Fibroblast of peridontal ligament (primary cell): ENCODE data around the gene GATD1.

Experiments used
- DNase-seq: peaks from one replicate; pipeline ENCODE4 v3.0.0-alpha.2; 2010; ENCODE audit errors: extremely low read depth

The GATD1 gene

DNA sequence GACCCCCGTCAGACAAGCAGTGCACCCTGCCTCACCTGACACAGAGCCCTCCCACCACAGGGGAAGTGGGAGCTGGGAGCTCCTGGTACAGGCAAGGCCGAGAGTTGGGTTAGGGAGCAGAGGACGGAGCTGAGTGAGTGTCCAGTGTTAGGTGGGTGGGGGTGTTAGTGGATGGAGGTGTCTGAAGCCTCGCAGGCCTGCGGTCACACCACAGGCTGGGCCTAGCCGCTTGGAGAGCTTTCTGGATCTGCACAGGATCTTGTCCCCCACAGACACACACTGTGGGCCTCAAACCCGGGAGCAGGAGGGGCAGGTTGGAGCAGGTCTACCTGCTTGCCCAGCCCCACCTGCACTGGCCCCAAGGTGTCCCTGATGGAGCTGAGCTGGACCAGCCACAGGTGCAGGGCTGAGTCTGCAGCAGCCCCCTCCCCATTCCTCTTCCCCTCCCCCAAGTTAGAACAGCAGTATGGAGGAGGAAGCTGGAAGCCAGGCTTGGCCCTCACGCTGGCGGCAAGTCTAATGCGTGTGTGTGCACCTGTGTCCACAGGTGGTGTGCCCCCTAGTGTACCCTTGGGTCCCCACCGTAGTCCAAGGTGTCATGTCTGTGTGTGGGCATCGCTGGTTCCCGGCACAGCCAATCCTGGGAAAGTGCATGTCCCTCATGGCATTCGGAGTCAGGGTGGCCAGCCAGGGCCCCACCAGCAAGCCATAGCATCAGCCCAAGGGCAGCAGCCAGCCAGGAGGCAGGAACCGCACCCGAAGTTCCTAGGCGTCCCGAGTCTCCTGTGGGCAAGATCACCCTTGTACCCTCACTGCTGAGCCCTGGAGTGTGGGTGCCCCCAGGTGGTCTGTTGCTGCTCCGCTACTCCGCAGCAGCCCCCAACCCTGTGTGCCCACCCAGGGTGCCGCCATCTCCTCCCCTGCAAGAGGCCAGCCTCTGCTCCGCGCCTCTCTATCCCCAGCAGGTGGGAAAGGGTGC lies 2.0 kb upstream of the GATD1 start:
- no peak for DNase-seq

DNA sequence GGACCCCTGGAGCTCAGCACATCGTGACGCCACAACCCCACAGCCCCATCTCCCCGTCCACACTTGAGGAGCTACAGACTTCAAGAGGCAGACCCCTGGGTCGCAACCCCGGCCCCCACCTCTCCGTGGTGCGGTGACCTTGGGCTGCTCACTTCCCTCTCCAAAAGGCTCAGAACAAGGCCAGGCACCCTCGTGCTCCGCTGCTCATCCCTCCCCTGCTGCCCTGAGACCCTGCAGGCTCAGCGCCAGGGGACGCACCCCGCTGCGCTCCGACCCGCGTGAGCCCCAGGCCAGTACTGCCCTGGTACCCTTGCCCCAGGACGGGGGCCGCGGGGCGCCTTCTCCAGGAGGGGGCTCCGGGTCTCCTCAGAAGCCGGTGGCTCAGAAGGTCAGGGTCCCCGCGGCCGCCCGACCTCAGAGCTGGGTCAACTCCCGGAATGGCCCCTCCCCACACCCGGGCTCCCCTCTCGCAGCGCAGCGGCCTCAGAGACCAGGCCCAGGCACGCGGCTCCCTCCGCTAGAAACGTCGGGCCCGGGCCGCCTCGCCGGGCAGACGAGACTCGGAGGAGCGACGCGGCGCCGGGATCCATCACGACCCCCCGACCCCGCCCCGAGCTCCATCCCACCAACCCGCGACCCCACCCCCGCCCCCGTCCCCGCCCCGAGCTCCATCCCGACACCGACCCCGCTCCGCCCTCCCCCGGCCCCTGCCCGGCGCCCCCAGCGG lies 563 bp downstream of the GATD1 start:
- DNase-seq = no peak

DNA sequence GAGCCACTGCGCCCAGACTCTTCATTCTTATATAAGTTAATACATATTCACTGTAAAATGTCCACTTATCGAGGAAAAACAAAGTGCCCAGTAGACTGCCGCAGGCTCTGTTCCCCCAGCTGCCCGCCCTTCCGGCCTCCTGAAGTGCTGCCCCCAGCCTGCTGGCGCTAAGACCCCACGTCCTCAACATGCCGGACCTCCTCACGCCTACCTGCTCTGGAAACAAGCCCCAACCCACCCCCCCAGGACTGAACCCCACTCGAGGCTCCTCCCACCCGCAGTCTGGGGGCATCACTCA lies 1.1 kb downstream of the GATD1 start:
- DNase-seq = no peak

DNA sequence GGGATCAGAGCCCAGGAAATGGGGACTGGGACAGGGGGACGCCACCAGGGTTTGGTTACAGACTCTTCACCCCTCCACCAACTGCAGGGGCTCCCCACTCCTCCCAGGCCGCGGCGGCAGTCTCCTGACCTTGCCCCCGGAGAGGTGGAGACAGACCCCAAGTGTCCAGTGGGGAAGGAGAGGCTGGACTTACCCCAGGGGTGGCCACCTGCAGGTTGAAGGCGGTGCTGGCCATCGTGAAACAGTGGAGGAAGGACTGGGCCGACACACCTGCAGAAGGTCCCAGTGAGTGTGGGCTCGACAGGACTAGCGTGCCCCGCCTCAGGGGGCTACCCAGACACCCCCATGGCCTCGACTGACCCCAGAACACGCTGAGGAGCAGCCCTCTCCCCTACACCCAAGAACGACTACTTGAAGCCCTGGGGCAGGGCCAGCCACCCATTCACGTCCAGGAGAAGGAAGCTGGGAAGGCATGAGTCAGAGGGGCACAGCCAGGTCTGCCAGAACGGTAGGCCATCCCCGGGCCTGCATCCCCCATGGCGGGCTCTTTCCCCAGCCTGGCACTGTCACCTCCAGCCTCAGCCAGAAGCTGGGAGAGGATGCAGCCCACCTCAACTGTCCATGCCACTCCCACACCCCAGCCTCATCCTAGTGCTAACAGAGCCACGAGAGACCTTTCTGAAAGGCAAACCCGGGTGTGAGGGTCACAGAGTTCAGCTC lies 2.3 kb downstream of the GATD1 start:
- DNase-seq = no peak

DNA sequence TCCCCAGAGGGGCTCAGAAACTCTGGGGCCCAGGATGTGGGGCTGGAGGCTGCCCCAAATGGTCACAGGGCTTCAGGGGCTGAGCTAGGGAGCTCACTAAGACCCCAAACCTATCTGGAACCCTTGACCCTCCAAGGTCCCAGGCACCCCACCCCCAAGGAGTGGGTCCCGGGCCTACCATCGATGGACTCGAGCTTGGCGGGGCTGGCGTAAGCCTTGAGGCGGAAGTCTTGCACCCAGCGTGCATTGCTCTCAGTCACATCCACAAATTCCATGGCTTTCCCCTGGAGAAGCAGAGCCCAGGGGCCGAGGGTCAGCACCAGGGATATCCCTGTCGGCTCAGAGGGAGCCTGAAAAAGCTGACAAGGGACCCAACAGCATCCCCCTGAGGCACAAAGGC lies 3.5 kb downstream of the GATD1 start:
- no peak for DNase-seq

DNA sequence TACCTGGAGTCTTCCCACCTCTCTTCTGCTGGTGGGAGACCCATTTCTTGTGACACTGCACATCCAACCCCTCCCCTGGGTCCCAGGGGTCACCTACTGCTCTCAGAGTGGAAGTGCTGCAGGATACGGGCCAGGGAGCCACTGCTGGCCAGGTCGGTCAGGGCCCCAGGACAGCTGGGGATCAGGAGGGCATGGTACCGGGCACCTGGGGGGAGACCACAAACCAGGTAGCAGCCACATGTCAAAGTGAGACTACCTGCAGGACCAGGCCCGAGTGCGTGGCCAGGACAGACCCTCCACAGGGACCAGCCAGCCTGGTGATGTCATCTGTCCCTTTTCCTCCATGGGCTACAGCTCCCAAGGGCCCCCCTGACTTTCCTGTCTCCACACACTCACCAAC lies 3.9 kb downstream of the GATD1 start:
- no peak for DNase-seq

DNA sequence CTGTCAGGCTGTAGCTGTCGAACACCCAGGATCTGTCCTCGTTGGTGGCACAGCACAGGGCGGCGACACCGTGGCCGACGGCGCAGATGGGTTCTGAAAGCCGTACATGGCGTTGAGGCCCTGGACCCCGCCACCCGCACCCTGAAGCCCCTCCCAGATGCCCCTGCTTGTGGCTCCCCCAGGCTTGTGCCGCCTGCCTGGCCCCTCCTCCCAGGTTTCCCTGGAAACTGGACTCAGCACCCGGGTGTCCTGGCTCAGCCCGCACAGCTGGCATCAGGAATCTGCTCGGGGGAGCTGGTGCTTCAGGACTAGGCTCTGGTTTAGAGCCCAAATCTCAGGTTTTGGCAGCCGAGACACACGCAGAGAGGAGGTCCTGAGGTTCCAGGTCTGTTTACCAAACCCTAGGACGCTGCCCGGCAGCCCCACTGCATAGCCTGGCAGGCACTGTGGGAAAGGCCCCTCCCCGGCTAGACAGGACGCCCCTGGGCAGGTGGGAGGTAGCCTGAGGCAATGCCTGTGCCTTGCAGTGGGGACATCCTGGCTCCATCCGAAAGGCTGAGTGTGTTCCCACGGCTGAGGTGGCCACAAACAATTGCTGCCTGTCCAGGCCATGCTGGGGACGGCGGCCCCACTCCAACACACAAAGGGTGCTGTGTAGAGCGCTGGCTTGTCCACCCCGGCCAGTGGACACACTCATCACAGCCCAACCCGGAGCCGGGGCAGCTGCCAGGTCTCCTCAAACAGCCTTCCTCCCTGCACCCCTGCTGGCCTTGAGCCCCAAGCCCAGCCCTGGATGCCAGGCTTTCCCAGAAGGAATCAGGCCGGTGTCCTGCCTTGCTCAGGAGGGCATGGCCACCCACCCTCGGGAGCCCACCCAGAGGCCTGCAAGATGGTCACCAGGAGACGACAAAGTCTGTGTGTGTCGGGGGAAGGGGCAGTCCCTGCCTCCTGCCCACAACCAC lies 4.6 kb downstream of the GATD1 start:
- no peak for DNase-seq

DNA sequence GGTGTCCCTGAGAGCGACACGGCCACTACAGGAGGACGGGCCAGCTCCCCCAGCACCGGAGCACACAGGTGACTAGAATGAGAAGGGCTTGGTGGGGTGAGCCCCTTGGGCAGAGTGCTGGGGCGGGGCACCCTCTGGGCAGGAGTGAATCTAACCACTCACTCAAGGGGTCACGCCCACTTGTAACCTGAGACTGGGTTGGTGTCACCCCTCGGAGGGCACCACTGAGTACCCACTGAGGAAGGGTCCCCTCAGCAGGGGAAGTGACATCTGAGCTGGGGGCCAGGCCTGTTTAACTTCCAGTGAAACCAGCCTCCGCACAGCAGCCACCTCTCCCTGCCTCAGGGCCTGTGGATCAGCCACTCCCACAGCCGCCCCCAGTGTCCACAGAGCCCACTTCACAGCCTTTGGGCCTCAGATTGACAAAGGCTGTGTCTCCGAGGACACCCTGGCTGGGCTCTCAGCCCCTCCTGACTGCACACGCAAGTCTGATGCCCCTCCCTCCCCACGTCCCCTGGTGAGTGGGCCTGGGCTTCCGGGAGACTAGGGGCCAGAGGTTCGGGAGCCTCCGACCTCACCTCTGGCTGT lies 5.6 kb downstream of the GATD1 start:
- DNase-seq = no peak

DNA sequence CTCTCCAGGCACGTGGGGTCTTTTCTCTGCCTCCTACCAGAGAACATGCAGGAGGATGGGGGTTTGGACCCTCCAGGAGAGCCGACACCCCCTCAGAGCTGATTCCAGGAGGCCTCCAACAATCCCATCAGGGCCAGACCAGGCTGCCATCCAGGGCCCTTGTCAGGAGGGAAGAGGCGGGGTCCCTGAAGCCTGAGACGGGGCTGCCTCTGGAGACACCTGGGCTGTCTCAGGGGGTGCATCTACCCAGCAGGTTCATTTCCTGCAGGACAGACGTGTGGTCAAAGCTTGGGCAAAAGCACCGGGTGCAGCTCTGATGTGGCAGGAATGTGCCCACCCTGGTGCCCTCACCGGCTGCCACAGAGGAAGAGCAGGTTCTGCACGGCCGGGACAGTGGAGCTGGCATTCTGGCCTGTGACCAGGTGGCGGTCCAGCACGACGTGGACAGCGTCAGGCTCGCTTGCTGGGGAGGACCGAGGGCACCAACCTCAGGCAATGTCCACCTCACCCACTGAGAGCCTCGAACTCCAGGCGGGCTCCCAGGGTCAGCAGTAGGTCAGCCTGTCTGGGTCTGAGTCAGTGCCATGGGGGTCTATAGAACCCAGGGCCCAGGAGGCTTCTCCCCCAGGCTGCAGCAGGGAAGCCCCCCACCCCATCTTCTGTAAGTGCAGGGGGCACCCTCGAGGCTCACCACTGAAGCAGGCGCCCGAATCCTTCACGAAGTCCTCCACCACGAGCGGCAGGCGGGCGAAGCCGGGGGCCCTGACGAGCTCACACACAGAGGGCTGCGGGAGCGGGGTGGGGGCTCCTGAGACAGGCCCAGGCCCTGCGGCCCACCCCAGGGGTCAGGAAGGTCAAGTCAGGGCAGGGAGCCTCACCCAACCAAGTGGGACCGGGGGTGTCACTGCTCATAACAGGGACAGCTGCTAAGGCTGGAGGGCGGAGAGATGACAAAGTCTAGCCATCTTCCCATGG lies 6.4 kb downstream of the GATD1 start:
- no peak for DNase-seq

DNA sequence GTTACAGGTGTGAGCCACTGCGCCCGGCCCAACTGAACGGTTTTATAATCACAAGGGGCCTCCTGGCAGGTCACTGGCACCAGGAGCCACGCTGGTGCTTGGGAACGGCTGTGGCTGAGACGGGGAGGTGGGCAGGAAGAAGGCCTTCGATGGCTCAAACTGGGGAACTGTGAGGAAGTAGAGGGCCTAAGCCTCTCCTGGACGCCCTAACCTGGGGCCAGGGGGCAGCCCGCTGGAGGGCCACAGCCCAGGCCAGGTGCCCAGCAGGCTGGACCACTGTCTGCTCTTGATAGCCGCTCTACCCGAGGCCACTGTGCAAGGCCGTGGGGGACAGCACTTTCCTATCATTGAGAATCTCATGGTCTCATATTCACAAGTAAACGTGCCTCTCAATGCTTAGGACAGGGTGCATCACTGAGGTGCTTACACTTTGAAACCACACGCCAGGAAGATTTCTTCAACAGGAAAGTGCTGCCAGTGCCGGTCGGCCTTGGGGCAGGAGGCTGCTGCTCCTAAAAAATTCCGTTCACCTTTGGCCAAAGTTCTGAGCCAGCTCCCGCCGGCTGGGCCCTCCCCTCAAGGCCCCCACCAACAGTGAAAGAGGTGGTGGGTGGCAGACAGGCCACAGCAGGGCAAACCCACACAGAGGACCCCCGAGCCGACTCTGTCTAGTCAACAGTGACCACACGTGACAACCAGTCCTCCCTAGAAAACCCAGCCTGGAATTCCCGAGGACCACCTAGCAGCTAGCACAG lies 7.2 kb downstream of the GATD1 start:
- no peak for DNase-seq

DNA sequence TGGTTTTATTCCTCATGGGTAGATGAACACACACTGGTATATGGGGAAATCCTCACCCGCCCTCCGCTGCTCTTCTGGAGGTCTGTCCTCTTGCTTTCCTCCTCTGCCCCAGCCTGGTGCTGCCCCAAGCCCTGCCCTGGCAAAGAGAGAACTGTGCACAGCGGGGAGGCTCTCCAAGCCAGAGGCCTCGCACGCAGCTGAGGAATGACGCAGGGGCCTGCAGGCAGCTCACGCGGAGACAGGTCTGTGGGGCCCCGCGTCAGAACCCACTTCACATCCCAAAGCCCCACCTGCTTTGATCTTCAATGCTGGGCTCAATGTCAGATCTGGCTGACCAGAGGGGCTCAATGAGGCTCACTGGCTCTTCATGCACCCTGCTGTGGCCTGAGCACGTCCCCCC lies 10.0 kb downstream of the GATD1 start:
- no peak for DNase-seq

DNA sequence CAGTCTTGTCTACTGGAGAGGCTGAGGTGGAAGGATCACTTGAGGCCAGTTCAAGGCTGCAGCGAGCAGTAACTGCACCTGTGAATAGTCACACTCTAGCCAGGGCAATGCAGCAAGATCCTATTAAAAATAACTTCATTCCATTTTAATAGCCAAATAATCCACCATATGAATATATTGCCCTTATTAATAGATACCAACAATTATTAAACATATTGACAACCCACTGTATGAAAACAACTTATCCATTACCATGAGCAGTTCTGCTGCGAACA lies 10.4 kb downstream of the GATD1 start:
- no peak for DNase-seq

DNA sequence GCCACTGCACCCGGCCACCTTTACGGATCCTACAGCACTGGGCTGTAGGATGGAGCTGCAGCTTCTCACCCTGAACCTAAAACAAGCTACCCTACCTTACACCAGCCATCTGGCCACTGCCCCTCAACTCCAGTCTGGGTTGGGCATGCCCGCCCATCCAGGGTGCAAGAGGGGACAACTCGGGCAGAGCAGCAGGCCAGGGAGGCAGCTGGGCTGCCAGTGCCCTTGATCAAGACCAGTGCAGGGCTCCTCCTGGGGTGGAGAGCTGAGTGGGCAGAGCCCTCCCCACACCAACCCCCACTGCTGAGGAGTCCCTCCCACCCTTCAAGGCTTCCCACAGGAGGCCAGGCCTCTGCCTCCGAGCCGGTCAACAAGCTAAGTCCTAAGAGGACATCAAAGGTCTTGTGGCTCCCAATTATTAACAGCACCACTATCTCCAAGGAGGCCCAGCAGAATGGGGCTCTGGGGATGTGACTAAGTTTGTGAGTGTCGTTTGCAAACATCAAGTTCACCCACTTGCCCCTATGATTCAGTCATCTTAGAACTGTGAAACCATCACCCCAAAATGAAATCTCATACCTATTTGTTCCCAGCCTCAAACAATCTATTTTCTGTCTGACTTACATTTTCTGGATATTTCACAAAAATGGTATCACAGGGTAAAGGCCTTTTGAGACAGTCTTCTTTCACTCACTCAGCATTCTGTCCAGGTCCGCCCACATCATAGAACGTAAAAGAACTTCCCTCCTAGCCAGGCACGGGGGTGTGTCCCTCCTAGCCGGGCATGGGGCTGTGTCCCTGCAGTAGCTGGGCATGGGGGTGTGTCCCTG lies 11.0 kb downstream of the GATD1 start:
- no peak for DNase-seq

DNA sequence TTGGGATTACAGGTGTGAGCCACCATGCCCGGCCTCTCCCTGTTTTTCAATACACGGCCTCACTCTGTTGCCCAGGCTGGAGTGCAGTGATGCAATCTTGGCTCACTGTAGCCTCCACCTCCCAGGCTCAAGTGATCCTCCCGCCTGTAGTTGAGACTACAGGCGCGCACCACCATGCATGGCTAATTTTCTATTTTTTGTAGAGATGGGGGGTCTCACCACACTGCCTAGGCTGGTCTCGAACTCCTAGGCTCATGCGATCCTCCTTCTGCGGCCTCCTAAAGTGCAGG lies 11.5 kb downstream of the GATD1 start:
- DNase-seq = no peak

DNA sequence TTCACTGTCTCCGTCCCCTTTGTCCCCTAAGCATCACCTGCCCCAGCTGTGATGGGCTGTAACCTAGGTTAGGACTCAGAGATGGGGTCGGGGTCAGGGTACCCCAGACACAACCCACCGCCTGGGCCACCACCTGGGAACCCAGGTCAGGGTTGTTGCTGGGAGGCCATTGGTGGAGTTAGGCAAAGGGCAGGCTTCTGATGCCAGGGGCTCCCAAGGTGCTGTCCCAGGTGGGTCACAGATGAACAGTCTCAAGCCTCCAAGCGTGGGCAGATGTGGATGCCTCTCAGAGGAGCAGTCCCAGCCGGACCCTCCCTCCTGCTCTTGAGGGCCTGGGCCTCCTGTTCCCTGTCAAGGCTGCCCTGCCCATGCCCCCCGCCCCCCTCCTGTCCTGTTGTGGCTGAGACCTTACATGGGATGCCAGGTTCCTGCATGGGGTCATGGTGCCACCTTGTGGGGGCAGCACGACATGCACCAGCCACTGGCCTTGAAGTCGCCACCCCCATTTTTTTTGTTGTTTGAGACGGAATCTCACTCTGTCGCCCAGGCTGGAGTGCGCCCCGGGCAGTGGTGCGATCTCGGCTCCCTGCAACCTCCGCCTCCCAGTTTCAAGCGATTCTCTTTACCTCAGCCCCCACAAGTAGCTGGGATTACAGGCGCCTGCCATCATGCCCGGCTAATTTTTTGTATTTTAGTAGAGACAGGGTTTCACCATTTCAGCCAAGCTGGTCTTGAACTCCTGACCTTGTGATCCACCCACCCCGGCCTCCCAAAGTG lies 12.1 kb downstream of the GATD1 start:
- peak; percentile 48 for DNase-seq

DNA sequence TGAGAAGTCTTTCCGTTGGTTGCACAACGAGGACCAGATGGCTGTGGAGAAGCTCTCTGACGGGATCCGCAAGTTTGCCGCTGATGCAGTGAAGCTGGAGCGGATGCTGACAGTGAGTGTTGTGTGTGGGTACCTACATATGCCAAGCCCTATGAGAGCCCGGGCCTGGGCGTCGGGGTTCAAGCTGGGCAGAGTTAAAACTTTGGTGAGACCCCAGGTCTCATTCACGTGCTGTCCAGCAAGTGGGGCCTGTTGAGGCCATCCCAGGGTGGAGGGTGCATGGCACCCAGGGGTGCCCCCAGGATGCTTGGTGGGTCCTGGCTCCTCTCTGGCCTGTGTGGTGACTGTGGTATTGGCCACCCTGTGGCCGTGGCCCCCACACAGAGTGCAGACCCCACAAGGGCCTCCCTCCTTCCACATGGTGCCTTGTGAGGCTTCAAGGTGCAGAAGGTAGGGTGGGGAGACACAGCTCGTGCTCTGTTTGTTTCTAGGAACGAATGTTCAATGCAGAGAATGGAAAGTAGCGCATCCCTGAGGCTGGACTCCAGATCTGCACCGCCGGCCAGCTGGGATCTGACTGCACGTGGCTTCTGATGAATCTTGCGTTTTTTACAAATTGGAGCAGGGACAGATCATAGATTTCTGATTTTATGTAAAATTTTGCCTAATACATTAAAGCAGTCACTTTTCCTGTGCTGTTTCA lies 12.8 kb downstream of the GATD1 start:
- DNase-seq = no peak
